ENCODE results near the gene ATP13A3.

- TF ChIP-seq CTCF (IDR thresholded peaks at IDR 0.05 in 2 of 3, conservative IDR thresholded peaks at IDR 0.05 in 1 of 3; ENCODE audit: insufficient read depth in 2 of 3, low read depth in 1 of 3, low read length in 3 of 3) (no peak), RBFOX2 (IDR thresholded peaks at IDR 0.05; ENCODE audit: low read depth, low read length) (no peak), CBX5 (IDR thresholded peaks at IDR 0.05; ENCODE audit: borderline replicate concordance, low read depth) (no peak), ZNF146 (CRISPR knock-in tag; IDR thresholded peaks at IDR 0.05; ENCODE audit: unreplicated experiment) (no peak), PRPF4 (IDR thresholded peaks at IDR 0.05; ENCODE audit: insufficient read depth, low read depth, low read length, poor library complexity, severe bottlenecking) (no peak), TBP (optimal IDR thresholded peaks at IDR 0.05; ENCODE audit: low read depth, low read length) (no peak)
- TF ChIP-seq, protein P1, sequence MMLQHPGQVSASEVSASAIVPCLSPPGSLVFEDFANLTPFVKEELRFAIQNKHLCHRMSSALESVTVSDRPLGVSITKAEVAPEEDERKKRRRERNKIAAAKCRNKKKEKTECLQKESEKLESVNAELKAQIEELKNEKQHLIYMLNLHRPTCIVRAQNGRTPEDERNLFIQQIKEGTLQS (IDR thresholded peaks at IDR 0.05): no peak
- TF ChIP-seq, protein P1 (CRISPR knock-in tag; conservative IDR thresholded peaks at IDR 0.05): no peak
Observed at GRCh38 chr3:194382196-194382891, 104.5 kb downstream of the ATP13A3 start.
